HG03135 (cell line): ENCODE measurements around the gene SIGLEC7.

Experiments used
- ATAC-seq: cut with Tn5 transposase; IDR thresholded peaks from one replicate; pipeline ENCODE4 v1.9.1; 2021; ENCODE audit warnings: mild to moderate bottlenecking, moderate library complexity; ENCODE audit not compliant: unreplicated experiment

The SIGLEC7 gene

DNA sequence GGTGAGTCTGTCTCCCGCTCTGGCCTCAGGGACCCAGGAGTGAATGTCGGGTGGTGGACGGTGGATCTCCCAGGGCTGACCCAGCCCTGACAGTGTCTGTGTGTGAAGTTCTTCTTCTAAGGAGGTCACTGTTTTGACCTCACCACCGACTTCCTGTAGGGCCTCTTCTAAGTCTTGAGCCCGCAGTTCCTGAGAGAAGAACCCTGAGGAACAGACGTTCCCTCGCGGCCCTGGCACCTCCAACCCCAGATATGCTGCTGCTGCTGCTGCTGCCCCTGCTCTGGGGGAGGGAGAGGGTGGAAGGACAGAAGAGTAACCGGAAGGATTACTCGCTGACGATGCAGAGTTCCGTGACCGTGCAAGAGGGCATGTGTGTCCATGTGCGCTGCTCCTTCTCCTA, at the start of gene SIGLEC7:
SIGLEC7 (plus strand) TSS at position 183 of the 400 bp plus-strand sequence; CDS start at position 252, 69 bp downstream.
- ATAC-seq: no peak

DNA sequence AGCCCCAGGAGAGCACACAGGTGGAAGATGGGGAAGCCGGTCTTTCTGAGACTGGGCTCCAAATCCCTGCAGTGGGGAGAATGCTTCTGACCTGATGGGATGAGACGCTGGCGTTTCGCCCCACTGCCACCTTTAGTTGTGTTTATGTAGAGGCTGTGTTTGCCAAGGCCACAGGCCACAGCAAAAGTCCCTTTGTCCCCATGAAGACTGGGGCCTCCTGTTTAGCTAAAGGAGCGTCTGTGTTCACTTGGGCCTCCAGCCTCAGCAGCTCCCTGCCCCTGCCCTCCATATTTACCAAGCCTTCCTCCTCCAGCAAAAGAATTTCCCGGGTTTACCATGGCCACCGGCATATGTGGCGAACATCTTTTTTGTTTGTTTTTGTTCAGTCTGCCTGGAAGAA, 49.0 kb upstream of the SIGLEC7 start:
- no peak for ATAC-seq

DNA sequence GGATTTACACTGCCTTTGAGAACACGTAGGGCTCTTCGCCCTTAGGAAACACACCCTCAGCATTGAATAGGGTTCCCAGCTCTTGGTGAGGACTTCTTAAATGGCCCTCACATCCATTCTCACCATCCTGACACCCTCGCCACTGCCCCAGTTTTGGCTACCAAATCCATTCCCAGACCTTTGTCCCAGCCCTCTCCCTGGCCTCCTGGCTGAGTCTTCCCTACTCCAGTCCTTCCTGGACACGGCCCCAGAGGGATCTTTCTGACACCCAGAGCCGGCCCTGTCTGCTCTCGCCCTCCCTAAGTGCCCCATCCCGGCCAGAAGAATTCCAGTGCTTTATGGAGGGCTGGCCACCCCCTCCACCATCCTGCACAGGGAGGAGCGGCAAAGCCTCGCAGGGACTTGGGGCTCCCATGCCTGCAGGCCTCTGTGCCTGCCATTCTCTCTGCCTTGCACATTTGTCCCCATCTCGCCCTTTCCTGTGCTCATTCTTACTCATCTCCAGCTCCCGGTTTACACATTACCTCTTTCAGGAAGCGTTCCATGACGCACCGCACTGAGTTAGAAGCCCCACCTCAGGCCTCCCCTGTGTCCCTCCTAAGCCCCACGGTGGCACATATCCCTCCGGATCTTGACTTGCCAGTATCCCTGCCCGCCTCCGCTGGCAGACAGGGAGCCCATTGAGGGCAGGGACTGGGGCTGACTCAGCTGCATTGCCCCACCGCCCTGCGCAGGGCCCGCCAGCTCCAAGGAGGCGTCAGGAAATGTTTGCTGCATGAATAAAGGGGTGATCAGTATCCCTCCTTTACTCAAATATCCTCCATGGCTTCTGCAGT, 48.4 kb upstream of the SIGLEC7 start:
- no peak for ATAC-seq

DNA sequence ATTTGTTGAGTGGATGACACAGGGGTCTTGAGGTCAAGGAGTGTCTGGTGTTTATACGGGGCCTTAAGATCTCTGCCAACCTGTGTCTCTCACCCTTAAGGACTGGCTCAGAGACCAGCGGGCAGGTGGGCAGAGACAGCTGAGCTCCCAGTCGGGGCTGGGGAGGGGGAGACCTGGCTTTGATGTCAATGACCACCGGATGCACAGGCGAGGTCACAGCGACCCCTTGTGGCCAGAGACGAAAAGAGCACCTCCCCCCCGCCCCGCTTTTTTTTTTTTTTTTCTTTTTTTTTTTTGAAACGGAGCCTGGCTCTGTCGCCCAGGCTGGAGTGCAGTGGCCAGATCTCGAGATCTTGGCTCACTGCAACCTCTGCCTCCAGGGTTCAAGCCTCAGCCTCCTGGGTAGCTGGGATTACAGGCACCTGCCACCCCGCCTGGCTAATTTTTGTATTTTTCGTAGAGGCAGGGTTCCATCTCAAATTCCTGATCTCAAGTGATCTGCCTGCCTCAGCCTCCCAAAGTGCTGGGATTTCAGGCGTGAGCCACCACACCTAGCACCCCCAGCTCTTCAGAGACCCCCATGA, 47.3 kb upstream of the SIGLEC7 start:
- ATAC-seq: no peak

GRCh38 chr19:51096473-51097165, 45.5 kb upstream of the SIGLEC7 start:
- ATAC-seq: no peak

DNA sequence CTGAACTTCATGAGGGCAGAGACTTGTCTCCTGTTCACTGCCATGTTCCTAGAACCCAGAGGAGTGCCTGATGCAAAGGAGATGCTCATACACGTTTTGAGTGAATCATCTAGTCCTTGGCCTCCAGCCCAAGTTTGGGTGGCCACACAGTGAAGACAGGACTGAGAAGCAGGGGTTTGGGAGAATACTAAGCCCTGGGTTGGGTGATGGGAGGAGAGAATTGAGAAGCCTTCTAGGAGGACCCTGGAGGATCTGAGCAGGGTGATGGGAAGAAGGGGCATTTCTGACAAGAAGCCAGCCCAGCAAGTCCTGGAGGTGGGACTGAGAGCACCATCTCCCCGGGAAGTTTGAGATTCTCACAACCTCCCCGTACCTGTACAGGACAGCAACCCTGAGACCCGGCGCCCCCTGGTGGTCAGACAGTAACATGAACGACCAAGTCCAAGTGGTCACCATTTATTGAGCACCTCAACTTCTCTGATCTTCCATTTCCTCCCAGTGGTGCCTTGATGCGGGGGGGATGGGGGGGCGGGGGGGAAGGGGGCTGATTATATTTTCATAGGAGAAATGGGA, 44.8 kb upstream of the SIGLEC7 start:
- no peak for ATAC-seq

- ATAC-seq: no peak
Measured at GRCh38 chr19:51097796-51098195, 44.3 kb upstream of the SIGLEC7 start.

- no peak for ATAC-seq
Measured at GRCh38 chr19:51098365-51099046, 43.6 kb upstream of the SIGLEC7 start.

- no peak for ATAC-seq
Measured at GRCh38 chr19:51099047-51099382, 43.1 kb upstream of the SIGLEC7 start.

GRCh38 chr19:51100601-51101000, 41.5 kb upstream of the SIGLEC7 start:
- ATAC-seq: no peak

DNA sequence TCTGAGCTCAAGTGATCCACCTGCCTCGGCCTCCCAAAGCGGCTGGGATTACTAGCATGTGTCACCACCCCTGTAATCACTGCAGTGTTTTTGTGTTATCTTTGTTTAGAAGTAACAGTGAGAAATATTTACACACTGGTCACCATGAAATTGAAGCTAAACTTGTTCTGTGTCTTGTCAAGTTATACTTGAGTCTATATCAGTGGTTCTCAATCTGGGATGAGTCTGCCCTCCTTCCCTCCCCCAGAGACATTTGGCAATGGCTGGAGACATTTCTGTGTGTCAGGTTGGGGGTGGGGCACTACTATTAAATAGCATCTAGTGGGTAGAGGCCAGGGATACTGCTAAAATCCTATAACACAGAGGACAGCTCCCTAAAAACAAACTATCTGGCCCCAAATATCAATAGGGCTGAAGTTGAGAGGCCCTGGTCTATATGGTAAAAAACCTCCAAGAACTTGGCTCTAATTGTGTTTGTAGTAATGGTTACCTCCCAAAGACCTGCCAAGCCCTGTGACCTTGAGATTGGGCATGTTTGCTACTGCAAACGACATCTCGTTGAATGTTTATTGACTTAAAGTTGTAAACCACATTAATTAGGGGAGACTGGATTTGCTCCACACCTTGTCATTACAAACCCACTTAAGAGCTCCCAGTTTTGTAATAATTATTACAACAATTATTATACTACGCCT, 40.8 kb upstream of the SIGLEC7 start:
- no peak for ATAC-seq

- no peak for ATAC-seq
Measured at GRCh38 chr19:51102991-51103390, 39.1 kb upstream of the SIGLEC7 start.

DNA sequence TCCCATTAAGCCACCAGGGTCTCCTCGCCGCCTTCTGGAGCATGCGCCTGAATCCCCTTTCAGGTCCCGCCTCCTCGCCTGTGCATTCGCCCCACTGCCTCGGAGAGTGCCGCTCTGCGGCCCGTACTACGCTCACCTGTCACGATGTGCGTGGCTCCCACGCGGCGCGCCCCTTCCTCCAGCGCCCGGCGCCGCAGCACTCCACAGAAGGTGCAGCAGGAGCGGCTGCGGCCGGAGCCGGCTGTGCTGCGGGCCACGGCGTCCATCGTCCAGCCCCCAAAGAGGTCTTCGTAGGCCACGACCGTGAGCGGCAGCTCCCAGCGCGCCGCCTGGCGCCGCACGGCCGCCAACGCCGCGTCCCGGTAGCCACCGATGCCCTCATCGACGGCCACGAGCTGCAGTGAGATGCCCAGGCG, 38.2 kb upstream of the SIGLEC7 start:
- no peak for ATAC-seq

DNA sequence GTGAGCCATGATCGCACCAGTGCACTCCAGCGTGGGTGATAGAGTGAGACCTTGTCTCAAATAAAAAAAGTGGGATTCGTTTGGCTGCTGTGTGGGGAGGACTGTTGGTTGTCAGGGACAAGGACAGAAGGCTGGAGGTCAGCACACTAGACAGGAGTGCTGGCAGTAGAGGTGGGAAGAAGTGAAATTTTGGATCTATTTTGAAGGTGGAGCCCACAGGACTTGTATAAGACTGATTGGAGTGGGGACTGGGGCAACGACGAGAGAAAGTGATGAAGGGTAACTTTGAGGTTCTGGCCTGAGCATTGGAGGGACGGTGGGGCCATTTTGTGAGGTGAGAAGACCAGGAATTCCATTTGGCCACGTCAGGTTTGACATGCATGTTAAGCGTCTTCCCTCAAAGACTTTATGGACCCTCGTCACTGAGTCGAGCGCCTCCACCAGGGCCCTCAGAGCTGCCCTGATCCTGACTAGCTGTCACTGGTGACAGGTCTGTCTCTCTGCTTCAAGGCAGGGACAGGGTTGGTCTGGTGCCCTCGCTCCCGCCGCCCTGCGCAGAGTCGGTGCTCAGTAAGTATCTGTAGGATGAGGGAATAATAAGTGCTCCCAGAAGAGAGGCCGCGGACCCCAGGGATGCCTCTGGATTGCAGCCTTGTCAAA, 34.6 kb upstream of the SIGLEC7 start:
- peak; percentile 13 for ATAC-seq

- ATAC-seq: peak; percentile 94
Measured at GRCh38 chr19:51108066-51108804, 33.9 kb upstream of the SIGLEC7 start, which contains the start of gene CTU1. Gene CTU1 (minus strand): TSS chr19:51108409. CDS start chr19:51104569, 3,840 bp downstream.

GRCh38 chr19:51108805-51109146, 33.3 kb upstream of the SIGLEC7 start:
- peak; percentile 22 for ATAC-seq

DNA sequence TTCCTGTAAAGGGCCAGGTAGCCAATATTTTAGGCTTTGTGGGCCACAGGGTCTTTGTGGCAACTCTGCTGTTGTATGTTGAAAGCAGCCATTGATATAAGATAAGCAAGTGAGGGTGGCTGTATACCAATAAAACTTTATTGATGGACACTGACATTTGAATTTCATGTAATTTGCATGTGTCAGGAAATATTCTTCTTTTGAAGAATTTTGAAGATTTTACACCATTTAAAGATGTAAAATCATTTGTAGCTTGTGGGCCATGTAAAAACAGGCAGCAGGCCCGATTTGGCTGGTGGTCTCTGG, 31.5 kb upstream of the SIGLEC7 start:
- no peak for ATAC-seq

GRCh38 chr19:51111606-51112005, 30.5 kb upstream of the SIGLEC7 start:
- ATAC-seq: no peak

- ATAC-seq: no peak
Measured at GRCh38 chr19:51114087-51114729, 27.9 kb upstream of the SIGLEC7 start.
